Skin epidermis (tissue), 12 donors: ENCODE measurements around the gene PDE4D.
"Not testable (repeated sequence)": the region's sequence is repeated elsewhere in the genome, so short reads cannot be mapped to it uniquely, and the experiment has no call there.

ENCODE experiments used
- H3K27ac ChIP-seq, 21 experiments: fragments of 200-600 bp; sonication (generic) in 11 of 21; one replicate each; pipeline ENCODE4 v1.5.0; 2020; ENCODE audit warnings: mild to moderate bottlenecking in 3 of 21, inconsistent platforms in 2 of 21, moderate library complexity in 2 of 21
- H3K4me3 ChIP-seq, 7 experiments: fragments of 200-600 bp; sonication (generic) in 2 of 7; one replicate each; pipeline ENCODE4 v1.5.0; 2020; ENCODE audit warnings: inconsistent platforms in 2 of 7, mild to moderate bottlenecking in 2 of 7, moderate library complexity in 1 of 7

Gene PDE4D

GRCh38 chr5:59069438-59070079, 824.0 kb downstream of the PDE4D start:
- no peak overlapping the region for H3K27ac ChIP-seq
- no peak overlapping the region for H3K4me3 ChIP-seq

DNA sequence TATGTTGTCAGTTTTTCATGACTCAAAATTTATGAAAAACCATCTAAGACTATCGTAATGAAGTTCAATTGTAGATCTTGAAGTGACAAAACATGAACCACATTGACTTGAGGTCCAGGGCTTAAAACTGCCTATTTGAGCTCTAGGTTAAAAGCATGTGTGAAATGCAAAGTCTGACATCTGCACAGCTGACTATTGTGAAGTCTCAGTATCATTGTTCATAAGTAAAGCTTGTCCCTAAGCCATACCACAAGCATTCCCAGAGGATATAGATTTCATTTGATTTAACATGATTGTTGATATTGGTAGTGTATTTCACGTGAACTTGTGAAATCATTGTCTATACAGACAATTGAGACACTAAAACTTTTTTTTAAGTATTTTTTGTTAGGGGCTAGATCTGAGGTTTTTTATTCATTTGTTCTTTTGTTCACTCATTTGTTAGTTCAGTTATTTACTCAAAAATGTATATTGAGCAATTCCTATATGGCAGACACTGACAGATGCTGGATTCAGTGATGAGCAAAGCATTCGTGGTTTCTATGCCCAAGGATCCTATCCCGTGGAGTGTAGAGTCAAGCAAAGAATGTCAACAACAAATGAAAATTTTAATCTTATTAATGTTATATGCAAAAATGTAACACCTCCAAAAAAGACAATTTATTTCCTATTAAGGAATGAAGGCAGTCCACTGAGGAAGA, 825.4 kb downstream of the PDE4D start:
- Histone ChIP-seq H3K4me3 (no peak overlapping the region), H3K27ac (no peak overlapping the region)

- Histone ChIP-seq H3K4me3 (no peak overlapping the region), H3K27ac (no peak overlapping the region)
Observed at GRCh38 chr5:59066367-59067163, 827.0 kb downstream of the PDE4D start.

DNA sequence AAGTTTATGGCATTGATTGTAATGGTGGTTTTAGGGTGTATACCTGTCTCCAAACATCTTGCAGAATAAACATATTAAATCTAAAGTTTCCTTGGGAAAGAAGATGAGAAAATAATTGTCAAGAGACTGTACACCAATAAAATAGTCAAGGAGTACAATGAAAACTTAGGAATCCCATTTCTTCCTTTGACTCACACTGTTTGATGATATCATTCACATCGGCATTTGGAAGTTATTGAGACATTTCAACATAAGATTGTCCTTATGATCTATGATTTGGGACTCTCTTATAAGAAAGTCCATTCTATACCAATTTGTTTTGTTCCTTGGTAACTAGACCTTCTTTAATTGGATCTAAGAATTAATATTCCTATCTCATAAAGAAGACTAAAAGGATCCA, 828.0 kb downstream of the PDE4D start:
- Histone ChIP-seq H3K4me3 (no peak overlapping the region), H3K27ac (no peak overlapping the region)

- H3K27ac ChIP-seq, result no peak overlapping the region
- H3K4me3 ChIP-seq, result no peak overlapping the region
Observed at GRCh38 chr5:59064293-59064692, 829.2 kb downstream of the PDE4D start.

- Histone ChIP-seq H3K4me3 (no peak overlapping the region), H3K27ac (no peak overlapping the region)
Observed at GRCh38 chr5:59062986-59063683, 830.4 kb downstream of the PDE4D start.

- Histone ChIP-seq H3K4me3 (no peak overlapping the region), H3K27ac (no peak overlapping the region)
Observed at GRCh38 chr5:59061377-59061776, 832.1 kb downstream of the PDE4D start.

DNA sequence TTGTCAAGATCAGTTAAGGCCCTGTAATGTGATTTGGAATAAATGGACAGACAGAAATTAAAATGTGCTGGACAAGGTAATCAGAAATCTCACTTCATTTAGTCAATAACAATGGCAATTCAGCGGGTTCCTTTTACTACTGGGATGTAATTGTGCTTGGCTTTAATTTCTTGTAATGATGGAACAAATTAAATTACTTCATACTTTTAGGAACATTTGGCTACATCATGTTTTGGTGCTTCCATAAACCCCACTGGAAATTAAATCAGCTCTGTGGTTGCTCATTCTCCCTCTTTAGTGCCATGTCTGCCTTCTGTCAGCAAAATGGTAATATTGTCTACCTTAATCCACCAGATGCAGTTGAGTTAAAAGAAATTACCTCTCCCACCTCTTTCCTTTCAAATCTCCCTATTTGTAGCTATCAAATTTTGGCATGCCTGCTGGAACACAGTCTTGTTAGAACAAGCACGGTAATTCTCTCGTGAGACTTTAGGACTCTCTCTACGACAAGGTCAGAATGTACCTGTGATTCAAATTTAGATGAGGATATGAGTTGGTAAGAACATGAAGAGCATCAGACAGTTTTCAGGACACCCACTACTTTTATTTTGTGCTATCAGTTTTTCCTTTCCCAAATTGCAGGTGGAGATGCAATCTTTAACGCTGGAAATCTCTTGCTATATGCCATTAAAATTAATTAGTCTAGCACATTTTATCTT, 834.4 kb downstream of the PDE4D start:
- no peak overlapping the region for H3K4me3 ChIP-seq
- no peak overlapping the region for H3K27ac ChIP-seq

DNA sequence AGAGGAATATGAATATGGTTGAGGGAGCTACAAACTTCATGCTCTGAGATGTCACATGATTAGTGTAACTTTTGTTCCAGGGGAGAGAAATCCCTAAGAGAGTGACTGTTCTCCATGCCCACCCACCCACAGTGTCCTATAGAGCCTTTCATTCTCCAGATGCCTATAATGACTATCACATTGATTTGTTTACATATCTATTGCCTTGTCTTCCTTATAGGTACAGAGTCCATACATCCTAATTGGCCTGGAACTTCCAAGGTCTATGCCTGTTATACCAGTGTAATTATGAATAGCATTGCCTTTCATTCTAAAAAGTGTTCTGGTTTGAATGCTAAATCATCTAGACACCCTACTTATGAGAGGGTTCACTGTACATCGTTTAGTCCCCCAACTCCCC, 835.3 kb downstream of the PDE4D start:
- Histone ChIP-seq H3K27ac (no peak overlapping the region), H3K4me3 (no peak overlapping the region)

- H3K27ac ChIP-seq, result not testable (repeated sequence)
Observed at GRCh38 chr5:59056599-59056998, 836.9 kb downstream of the PDE4D start.

GRCh38 chr5:59055745-59056448, 837.6 kb downstream of the PDE4D start:
- H3K4me3 ChIP-seq, result no peak overlapping the region
- H3K27ac ChIP-seq, result no peak overlapping the region

More at GRCh38 chr5:59056599-59056998, 836.9 kb downstream of the PDE4D start:
- not testable (repeated sequence) for H3K4me3 ChIP-seq

DNA sequence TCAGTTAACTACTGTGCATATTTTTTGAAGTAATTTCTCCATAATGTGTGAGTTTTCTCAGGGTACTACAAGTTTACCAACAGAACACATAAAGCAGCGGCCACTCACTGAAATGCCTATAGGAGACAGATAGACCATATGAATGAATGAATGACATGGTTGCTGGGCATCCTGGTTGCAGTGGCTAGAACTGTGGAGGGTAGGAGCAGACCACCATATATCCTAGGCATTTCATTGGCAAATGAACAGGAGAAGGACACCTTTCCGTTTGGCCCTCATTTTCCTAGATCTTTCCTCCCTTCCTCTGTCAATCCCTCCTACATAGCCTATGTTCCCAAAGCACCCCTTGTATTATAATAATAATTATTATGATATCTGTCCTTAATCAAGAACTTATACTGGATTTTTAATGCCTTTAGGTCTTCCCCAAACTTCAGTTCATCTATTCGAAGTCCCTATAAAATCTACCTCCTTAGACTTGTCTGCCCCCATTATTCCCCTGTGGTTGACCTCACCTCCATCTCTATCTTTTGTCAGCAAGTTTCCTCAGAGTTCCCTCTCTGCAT, 838.5 kb downstream of the PDE4D start:
- H3K27ac ChIP-seq, result no peak overlapping the region
- H3K4me3 ChIP-seq, result no peak overlapping the region

- Histone ChIP-seq H3K4me3 (no peak overlapping the region), H3K27ac (no peak overlapping the region)
Observed at GRCh38 chr5:59051951-59052350, 841.6 kb downstream of the PDE4D start.

GRCh38 chr5:59049095-59049494, 844.4 kb downstream of the PDE4D start:
- no peak overlapping the region for H3K27ac ChIP-seq

DNA sequence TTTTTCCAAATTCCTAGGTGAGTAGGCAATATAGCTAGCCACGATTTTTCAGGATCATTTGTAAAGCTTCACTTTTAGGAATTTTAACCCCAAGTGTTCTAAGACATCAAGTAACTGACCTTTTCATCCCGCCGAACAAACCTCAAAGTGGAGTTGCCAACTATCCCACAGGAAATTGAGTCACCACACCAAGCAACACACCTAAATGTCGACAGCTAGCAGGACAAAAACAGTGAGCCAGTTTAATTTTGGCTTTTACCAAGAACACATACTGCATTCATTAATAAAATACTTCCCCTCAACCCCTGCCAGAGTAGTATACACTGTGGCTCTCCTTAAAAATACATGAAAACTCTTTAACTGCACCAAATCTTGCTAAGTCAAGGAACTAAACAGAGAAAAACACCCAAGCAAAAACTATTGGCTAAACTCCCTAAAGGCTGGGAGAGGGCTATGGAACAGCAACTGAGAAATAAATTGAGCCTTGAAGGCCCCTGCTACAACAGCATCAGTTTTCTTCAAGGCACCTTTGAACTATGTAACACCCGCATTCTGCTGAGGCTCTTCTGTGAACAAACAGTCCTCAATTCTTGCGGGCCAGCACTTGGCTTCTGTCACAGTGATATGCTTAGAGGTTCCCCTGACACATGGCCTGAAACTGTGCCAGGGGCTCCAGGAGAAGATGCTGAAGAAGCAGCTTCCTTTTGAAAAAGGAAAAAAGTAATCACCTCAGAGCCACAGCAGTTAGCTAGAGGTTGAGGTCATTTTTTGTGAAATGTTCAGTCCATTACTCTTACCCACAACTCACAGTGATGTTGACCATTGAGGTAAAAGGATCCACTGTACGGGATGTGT, 851.1 kb downstream of the PDE4D start:
- H3K27ac ChIP-seq, result peak overlapping the region in 3 of 21 experiments; percentile 31 to 46 (median 42)

More at GRCh38 chr5:59049095-59049494, 844.4 kb downstream of the PDE4D start:
- no peak overlapping the region for H3K4me3 ChIP-seq

GRCh38 chr5:59041355-59041754, 852.2 kb downstream of the PDE4D start:
- Histone ChIP-seq H3K27ac (no peak overlapping the region), H3K4me3 (no peak overlapping the region)

More for the DNA sequence above, 851.1 kb downstream of the PDE4D start:
- no peak overlapping the region for H3K4me3 ChIP-seq

GRCh38 chr5:59040804-59041201, 852.7 kb downstream of the PDE4D start:
- H3K27ac ChIP-seq, result no peak overlapping the region
- H3K4me3 ChIP-seq, result no peak overlapping the region
